Panc1 (cell line): ENCODE results near the gene ADAMTS18. TPM values are rescaled to one million over a fixed set of nuclear protein-coding genes. Genes with fewer than 3 reads are reported as not detected.
A peak's percentile ranks its signal among the peaks of the same experiment; 100 is the strongest.

Experiments used
- ATAC-seq: fragments of 200-7000 bp; cut with Tn5 transposase; 2 replicates; pipeline ENCODE4 v1.9.1; 2020; ENCODE audit warnings: mild to moderate bottlenecking, moderate library complexity
- BruUV-seq: library from RNA; stranded (reverse); fragments of 400-500 nt; replicated peaks from 2 replicates; lab custom pipeline; 2021; lab: Mats Ljungman, UMichigan
- CTCF ChIA-PET: fragments of 300-600 bp; sonication (Branson Sonifier 250); formaldehyde crosslinking; loops from one replicate; lab custom pipeline; 2022; ENCODE audit warnings: antibody characterized with exemption; lab: Charles Lee
- POLR2A ChIA-PET: fragments of 300-600 bp; sonication (Branson Sonifier 250); formaldehyde crosslinking; loops from one replicate; lab custom pipeline; 2022; ENCODE audit warnings: antibody characterized with exemption; lab: Charles Lee
- DNase-seq: peaks from one replicate; pipeline ENCODE4 v3.0.0-alpha.2; 2010; ENCODE audit warnings: low read depth, low spot score
- H3K27ac ChIP-seq: 2 replicates; pipeline ENCODE4 v1.5.1; 2011; ENCODE audit warnings: mild to moderate bottlenecking, low read length, inconsistent platforms
- H3K27me3 ChIP-seq: fragments of 200-500 bp; sonication (Bioruptor generic); 2 replicates; pipeline ENCODE4 v1.6.0; 2014; ENCODE audit warnings: low read length, inconsistent platforms; ENCODE audit not compliant: control insufficient read depth, insufficient read depth
- H3K36me3 ChIP-seq: fragments of 200-500 bp; sonication (Bioruptor generic); 2 replicates; pipeline ENCODE4 v1.5.1; 2014; ENCODE audit warnings: inconsistent platforms, mild to moderate bottlenecking, low read length, moderate library complexity; ENCODE audit not compliant: control insufficient read depth, insufficient read depth
- H3K4me1 ChIP-seq: 2 replicates; pipeline ENCODE4 v1.5.1; 2011; ENCODE audit warnings: inconsistent platforms, mild to moderate bottlenecking, low read length, moderate library complexity; ENCODE audit not compliant: control insufficient read depth, insufficient read depth
- H3K4me3 ChIP-seq, 2 experiments: 2 replicates each; pipeline ENCODE4 v1.5.1; 2011 to 2012; ENCODE audit warnings: low read depth in 2 of 2, low read length in 2 of 2, mild to moderate bottlenecking in 2 of 2, inconsistent platforms in 1 of 2, moderate library complexity in 1 of 2
- H3K9me3 ChIP-seq: fragments of 200-500 bp; sonication (Bioruptor generic); 2 replicates; pipeline ENCODE4 v1.5.1; 2014; ENCODE audit warnings: low read depth, mild to moderate bottlenecking, inconsistent platforms, low read length, moderate library complexity; ENCODE audit not compliant: control insufficient read depth, insufficient read depth
- CTCF ChIP-seq: fragments of 450-650 bp; IDR thresholded peaks from 2 replicates; pipeline ENCODE4 v1.5.1; 2017; ENCODE audit warnings: mild to moderate bottlenecking
- POLR2AphosphoS5 ChIP-seq: IDR thresholded peaks from 2 replicates; pipeline ENCODE4 v1.6.1; 2012; ENCODE audit warnings: mild to moderate bottlenecking, low read depth, low read length, moderate library complexity
- REST ChIP-seq, 2 experiments: IDR thresholded peaks; 2 replicates each; pipeline ENCODE4 v1.6.1; 2011 to 2012; ENCODE audit warnings: low read depth in 2 of 2, control low read depth in 1 of 2, low read length in 1 of 2, mild to moderate bottlenecking in 1 of 2, moderate library complexity in 1 of 2; ENCODE audit not compliant: insufficient read depth in 1 of 2
- SIN3A ChIP-seq: IDR thresholded peaks from 2 replicates; pipeline ENCODE4 v1.6.1; 2012; ENCODE audit warnings: low read depth, mild to moderate bottlenecking, low read length, moderate library complexity, borderline replicate concordance; ENCODE audit not compliant: insufficient read depth
- TCF7L2 ChIP-seq: IDR thresholded peaks from 2 replicates; pipeline ENCODE4 v1.6.1; 2011; ENCODE audit warnings: mild to moderate bottlenecking, low read depth, low read length, inconsistent platforms
- in situ Hi-C: cut with HindIII; loops from 2 replicates; pipeline ENCODE4 v1.10.0; 2016; ENCODE audit warnings: low sequenced_read_pairs, low pct_unique_long_range_greater_than_20kb
- intact Hi-C: fragments of 100-400 bp; cut with micrococcal nuclease; formaldehyde crosslinking; loops from one replicate; pipeline ENCODE4 v1.10.0; 2022; ENCODE audit not compliant: unreplicated experiment
- total RNA-seq: library from RNA; stranded (reverse); gene quantifications from one replicate; pipeline ENCODE4 v1.2.1, GENCODE V29; 2021; ENCODE audit not compliant: unreplicated experiment

ADAMTS18 gene
- total RNA-seq, 1 experiment from 2014 or later = not detected

DNA sequence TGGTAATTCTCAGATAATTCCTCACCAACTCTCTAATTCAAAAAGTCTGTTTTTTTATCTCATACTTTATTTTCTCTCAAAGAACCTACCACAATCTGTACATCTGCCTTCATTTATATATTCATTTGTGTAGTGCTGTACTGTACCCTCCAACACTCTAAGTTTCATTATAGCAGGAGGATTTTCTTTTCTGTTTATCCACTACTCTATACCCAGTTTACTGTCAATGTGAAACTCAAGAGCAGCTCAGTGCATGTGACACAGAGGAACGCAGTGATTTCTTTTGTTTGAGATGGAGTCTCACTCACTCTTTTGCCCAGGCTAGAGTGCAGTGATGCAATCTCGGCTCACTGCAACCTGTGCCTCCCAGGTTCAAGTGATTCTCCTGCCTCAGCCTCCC is 117.8 kb downstream of the ADAMTS18 start:
- intact Hi-C loops = no loop called here
- POLR2A ChIA-PET = no interaction called here
- Histone ChIP-seq H3K27me3 (no peaks in the 10 kb centered on the region), H3K36me3 (no peaks in the 10 kb centered on the region), H3K4me3 (no peak overlapping the region), H3K9me3 (no peaks in the 10 kb centered on the region), H3K4me1 (no peaks in the 10 kb centered on the region), H3K27ac (peak overlapping the region; percentile 58)
- BruUV-seq = no TSS peak
- in situ Hi-C loops = no loop called here
- TF ChIP-seq TCF7L2 (no peak), CTCF (no peak), POLR2AphosphoS5 (no peak), SIN3A (no peak), REST (IDR thresholded peaks at IDR 0.05; ENCODE audit: insufficient read depth in 1 of 2, low read depth in 2 of 2, low read length in 1 of 2) (no peak)
- CTCF ChIA-PET = no interaction called here
- ATAC-seq = no peak
- DNase-seq = no peak

DNA sequence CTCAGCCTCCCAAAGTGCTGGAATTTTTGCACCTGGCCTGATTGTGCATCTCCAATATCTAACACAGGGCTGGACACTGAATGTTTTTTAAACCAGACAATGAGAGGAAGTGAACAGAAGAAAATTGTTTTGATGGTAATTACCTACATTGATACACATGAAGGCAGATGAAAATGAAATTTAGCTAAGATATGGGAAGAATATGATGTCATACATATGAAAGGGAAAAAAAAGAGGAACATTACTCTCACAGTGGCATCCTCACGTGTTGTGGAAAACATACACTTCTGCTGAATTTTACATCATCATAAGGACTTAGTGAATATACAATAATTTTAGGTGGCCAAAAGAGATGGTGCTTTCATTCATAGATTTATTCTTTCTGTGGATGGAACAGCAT is 124.0 kb downstream of the ADAMTS18 start:
- ATAC-seq = no peak
- no peak overlapping the region for H3K4me3 ChIP-seq
- no peak for DNase-seq
- H3K9me3 ChIP-seq = no peaks in the 10 kb centered on the region
- ChIA-PET POLR2A (no interaction called here), CTCF (no interaction called here)
- no peak overlapping the region; the same call in 1 of the 2 replicates for H3K27ac ChIP-seq
- H3K36me3 ChIP-seq = no peaks in the 10 kb centered on the region
- TF ChIP-seq TCF7L2 = no peak
- no peak for TF ChIP-seq CTCF
- TF ChIP-seq SIN3A = no peak
- no peak for TF ChIP-seq REST (IDR thresholded peaks at IDR 0.05; ENCODE audit: insufficient read depth in 1 of 2, low read depth in 2 of 2, low read length in 1 of 2)
- no peak for TF ChIP-seq POLR2AphosphoS5
- no peaks in the 10 kb centered on the region for H3K27me3 ChIP-seq
- no TSS peak for BruUV-seq
- in situ Hi-C loops (no loop called here), intact Hi-C loops (no loop called here)
- H3K4me1 ChIP-seq = no peaks in the 10 kb centered on the region
